GM12873 (cell line): ENCODE results near the gene DNAJB1.

Source experiments
- TF ChIP-seq, protein P1 (sequence below): IDR thresholded peaks from 2 replicates; pipeline ENCODE4 v1.5.1; 2012; ENCODE audit warnings: low read depth, mild to moderate bottlenecking, moderate library complexity, low read length, control low read depth; ENCODE audit not compliant: insufficient read depth; ENCODE audit errors: missing control alignments

DNAJB1 gene

DNA sequence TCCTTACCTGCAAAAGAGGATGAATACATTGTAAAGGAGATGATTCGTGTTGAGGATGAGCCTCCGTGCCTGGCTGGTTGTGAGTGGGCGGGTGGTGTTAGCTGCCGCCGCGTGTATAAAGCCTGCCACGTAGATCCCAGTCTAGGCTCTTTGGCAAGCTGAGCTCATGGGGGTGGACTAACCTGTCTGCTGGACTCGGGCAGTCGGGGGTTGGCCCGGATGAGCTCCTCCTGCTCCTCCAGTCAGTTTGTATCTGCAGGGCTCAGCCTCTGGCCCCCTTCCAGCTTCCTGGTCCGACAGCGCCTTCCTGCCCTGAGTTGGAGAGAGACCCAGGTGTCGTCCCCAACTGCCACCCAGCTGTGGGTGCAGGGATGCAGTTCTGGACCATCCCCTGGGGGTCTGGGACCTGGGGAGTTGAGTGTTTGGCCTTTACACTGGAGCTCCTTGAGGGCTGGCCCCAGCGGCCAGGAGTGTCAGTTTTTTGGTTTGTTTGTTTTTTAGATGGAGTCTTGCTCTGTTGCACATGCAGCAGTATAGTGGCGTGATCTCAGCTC is 32.1 kb upstream of the DNAJB1 start:
- TF ChIP-seq, protein P1, sequence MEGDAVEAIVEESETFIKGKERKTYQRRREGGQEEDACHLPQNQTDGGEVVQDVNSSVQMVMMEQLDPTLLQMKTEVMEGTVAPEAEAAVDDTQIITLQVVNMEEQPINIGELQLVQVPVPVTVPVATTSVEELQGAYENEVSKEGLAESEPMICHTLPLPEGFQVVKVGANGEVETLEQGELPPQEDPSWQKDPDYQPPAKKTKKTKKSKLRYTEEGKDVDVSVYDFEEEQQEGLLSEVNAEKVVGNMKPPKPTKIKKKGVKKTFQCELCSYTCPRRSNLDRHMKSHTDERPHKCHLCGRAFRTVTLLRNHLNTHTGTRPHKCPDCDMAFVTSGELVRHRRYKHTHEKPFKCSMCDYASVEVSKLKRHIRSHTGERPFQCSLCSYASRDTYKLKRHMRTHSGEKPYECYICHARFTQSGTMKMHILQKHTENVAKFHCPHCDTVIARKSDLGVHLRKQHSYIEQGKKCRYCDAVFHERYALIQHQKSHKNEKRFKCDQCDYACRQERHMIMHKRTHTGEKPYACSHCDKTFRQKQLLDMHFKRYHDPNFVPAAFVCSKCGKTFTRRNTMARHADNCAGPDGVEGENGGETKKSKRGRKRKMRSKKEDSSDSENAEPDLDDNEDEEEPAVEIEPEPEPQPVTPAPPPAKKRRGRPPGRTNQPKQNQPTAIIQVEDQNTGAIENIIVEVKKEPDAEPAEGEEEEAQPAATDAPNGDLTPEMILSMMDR, result no peak

DNA sequence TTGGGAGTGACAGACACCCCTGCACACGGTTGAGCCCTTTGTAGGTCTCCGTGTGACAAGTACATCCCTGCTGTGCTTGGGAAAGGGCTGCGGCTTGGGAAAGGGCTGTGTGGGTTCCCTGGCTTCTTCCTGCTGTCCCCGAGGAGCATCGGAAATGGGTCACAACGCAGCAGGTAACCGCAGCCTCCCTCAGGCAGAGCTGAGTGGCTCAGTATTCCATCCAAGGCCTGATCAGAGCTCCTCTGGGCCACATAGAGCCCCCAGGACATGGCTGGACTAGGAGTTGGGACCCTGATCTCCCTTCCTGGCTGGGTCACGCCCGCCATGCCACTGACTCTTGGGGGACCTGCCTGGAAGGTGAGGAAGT is 27.5 kb upstream of the DNAJB1 start:
- TF ChIP-seq, protein P1, result no peak

DNA sequence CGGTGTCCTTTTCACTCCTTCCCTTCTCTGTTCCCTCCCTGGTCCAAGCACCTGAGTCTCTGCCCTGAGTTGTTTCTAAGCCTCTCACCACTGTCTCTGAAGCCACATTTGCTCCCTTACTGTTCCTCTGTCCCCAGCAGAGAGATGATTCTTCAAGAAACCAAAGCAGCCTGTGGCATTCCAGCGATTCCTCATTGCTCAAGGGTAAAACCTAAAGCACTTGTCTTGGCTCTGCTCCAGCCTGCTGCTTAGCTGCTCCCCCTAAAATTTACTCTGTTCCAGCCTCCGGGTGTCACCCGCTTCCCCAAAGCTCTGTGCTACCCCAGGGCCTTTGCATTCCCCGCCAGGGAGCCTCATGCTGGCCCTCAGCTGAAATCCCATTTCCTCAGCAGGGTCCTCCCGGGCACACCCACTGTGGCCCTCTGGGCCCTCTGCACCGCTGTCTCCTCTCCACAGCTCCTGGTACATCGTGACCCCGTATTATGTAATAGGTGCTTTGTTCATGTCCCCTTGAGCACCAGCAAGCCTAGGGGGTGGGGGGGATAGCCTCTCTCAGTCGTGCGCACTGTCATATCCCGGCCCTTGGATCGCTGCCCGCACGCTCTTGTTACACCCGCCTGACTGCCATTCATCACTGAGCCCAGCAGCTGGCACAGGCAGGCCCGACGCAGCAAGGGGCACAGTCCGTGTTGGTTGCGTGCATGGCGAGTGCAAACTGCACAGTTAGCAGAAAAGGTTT is 26.9 kb upstream of the DNAJB1 start:
- TF ChIP-seq, protein P1, result no peak

DNA sequence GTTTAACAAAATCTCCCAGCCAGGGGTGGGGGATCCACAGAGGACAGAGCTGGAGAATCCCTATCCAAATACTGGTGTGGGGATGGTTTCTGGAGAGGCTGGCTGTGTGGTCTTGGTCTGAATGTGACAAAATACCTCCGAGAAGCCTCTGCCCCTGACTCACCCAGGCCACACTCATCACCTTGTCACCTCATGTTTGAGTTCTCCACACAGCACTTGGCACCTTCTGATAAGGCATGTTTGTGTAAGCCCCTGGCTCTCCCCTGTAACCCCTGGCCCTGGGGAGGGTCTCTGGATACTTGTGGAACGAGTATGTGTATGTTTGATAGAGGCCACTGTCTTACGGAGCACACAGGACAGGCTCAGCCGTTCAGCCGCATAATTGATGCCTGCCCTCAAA is 25.9 kb upstream of the DNAJB1 start:
- TF ChIP-seq, protein P1, result no peak

DNA sequence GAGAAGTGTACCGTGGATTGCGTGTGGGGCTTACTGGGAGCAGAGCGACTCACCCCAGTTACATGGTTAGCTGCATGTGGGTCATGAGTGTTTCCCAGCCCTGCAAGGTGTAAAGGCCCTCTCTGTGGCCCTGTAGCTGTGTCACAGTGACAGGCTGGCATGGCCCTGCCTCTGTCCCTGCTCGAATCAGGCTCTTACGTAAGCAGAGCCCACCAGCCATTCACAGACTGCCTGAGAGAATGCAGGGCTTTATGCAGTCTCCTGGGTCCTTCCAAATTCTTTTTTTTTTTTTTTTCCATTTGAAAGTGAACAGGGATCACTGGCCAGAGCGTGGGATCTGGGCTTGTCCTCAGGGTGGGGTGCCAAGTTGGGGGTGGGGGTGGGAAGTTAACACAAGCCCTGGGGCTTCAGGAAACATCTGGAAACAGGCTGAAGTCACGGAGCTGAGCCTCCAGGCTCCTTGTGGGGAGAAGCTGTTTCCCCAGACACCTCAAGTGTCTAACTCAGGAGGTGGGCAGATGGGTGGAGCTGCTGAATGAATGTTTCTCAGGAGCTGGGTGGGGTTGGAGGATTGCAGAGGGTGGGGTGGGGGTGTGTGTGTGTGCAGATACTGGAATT is 24.6 kb upstream of the DNAJB1 start:
- TF ChIP-seq, protein P1, result no peak

DNA sequence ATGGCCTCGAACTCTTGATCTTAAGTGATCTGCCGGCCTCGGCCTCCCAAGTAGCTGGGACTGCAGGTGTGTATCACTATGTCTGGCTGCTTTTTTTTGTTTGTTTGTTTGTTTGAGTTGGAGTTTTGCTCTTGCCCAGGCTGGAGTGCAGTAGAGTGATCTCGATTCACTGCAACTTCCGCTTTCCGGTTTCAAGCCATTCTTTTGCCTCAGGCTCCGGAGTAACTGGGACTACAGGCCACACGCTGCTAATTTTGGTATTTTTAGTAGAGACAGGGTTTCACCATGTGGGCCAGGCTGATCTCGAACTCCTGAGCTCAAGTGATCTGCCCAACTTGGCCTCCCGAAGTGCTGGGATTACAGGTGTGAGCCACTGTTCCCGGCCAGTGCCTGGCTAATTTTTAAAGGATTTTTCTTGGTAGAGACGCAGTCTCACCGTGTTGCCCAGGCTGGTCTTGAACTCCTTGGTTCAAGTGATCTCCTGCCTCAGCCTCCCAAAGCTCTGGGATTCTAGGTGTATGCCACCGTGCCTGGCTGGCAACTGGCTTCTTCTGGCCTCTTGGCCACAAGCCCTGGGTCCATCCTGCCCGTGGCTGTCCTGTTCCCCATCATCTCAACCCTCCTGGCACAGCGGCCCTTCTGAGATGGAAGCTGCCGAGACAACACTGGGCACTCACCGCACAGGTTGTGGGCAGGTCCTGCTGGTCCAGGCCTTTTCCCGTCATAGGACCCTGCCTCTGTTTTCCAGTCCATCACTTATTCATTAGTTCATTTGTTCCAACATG is 22.7 kb upstream of the DNAJB1 start:
- TF ChIP-seq, protein P1, result no peak

DNA sequence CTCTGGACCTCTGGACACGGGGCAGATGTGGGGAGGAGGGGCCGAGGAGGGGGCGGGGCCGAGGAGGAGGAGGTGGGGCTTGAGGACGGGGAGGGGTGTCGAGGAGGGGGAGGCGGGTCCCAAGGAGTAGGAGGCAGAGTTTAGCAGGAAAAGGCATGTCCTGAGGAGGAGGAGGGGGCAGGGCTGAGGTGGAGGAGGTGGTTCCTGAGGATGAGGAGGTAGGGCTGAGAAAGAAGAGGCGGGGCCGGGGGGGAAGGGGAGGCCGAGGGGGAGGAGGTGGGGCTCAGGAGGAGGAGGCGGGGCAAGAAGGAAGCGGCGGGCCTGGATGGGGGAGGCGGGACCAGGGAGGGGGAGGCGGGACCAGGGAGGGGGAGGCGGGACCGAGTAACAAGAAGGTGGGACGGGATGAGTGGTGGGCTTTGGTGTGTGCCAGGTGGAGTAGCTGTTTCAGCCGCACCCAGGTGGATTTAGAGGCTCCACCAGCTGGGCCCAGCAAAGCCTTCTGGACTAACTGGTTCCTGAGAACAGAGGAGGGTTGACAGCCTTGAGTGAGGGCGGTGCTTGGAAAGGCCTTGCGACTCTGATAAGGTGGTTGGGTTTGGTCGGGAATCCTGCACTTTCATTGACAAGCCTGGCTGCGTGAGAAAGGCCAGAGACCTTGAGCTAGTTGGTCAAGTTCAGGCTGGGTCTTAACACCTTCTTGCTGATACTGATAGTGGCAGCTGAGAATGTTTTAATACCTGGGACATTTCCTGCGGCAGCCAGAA is 18.9 kb upstream of the DNAJB1 start:
- TF ChIP-seq, protein P1, result no peak
